LNCaP clone FGC (cell line): ENCODE results near the gene RSRP1.
"Not testable (repeated sequence)": the region's sequence is repeated elsewhere in the genome, so short reads cannot be mapped to it uniquely, and the experiment has no call there.

Source experiments
- DNase-seq: peaks from one replicate; pipeline ENCODE4 v3.0.0-alpha.2; 2011; ENCODE audit warnings: low read depth
- H3K4me3 ChIP-seq: 2 replicates; pipeline ENCODE4 v1.5.1; 2011; ENCODE audit warnings: mild to moderate bottlenecking, low read depth, low read length, control low read depth
- CTCF ChIP-seq: IDR thresholded peaks from 2 replicates; pipeline ENCODE4 v1.5.1; 2012; ENCODE audit warnings: mild to moderate bottlenecking; ENCODE audit not compliant: control insufficient read depth, insufficient read depth; ENCODE audit errors: extremely low read depth

Gene RSRP1

GRCh38 chr1:25247024-25247828 lies at the start of gene RSRP1:
Gene RSRP1, minus strand, starts transcription at chr1:25247454. Its CDS starts 491 bp downstream, at chr1:25246963.
- peak; percentile 70 for DNase-seq
- no peak for TF ChIP-seq CTCF
- peak within 1 kb of the TSS; percentile 85 for H3K4me3 ChIP-seq

- DNase-seq, H3K4me3 ChIP-seq: not testable (repeated sequence)
Observed at GRCh38 chr1:25296501-25296900, 49.2 kb upstream of the RSRP1 start.

- not testable (repeated sequence) for H3K4me3 ChIP-seq, DNase-seq
Observed at GRCh38 chr1:25294889-25295826, 47.9 kb upstream of the RSRP1 start.

- not testable (repeated sequence) for H3K4me3 ChIP-seq, DNase-seq
Observed at GRCh38 chr1:25293426-25293825, 46.2 kb upstream of the RSRP1 start.

GRCh38 chr1:25290043-25290442 lies 42.8 kb upstream of the RSRP1 start:
- not testable (repeated sequence) for H3K4me3 ChIP-seq, DNase-seq

- not testable (repeated sequence) for H3K4me3 ChIP-seq
Observed at GRCh38 chr1:25288573-25289101, 41.4 kb upstream of the RSRP1 start.

GRCh38 chr1:25287164-25287563 lies 39.9 kb upstream of the RSRP1 start:
- not testable (repeated sequence) for H3K4me3 ChIP-seq, DNase-seq

More at GRCh38 chr1:25288573-25289101, 41.4 kb upstream of the RSRP1 start:
- not testable (repeated sequence) for DNase-seq

- not testable (repeated sequence) for H3K4me3 ChIP-seq, DNase-seq
Observed at GRCh38 chr1:25285862-25286261, 38.6 kb upstream of the RSRP1 start.

GRCh38 chr1:25279693-25280111 lies 32.4 kb upstream of the RSRP1 start:
- not testable (repeated sequence) for DNase-seq, H3K4me3 ChIP-seq

- H3K4me3 ChIP-seq, DNase-seq: not testable (repeated sequence)
Observed at GRCh38 chr1:25278790-25279189, 31.5 kb upstream of the RSRP1 start.

- not testable (repeated sequence) for DNase-seq, H3K4me3 ChIP-seq
Observed at GRCh38 chr1:25278358-25278757, 31.1 kb upstream of the RSRP1 start.

- not testable (repeated sequence) for DNase-seq, H3K4me3 ChIP-seq
Observed at GRCh38 chr1:25277295-25277694, 30.0 kb upstream of the RSRP1 start.

GRCh38 chr1:25275648-25276047 lies 28.4 kb upstream of the RSRP1 start:
- H3K4me3 ChIP-seq, DNase-seq: not testable (repeated sequence)

- not testable (repeated sequence) for H3K4me3 ChIP-seq, DNase-seq
Observed at GRCh38 chr1:25272238-25272637, 25.0 kb upstream of the RSRP1 start, which contains the start of gene RHD. Gene RHD, plus strand, starts transcription at chr1:25272509. Its CDS starts 39 bp downstream, at chr1:25272548.

GRCh38 chr1:25268143-25268760 lies 21.0 kb upstream of the RSRP1 start:
- H3K4me3 ChIP-seq, DNase-seq: not testable (repeated sequence)

- not testable (repeated sequence) for DNase-seq
- peak overlapping the region; percentile 50 for H3K4me3 ChIP-seq
Observed at GRCh38 chr1:25267288-25268142, 20.3 kb upstream of the RSRP1 start.
